Middle frontal gyrus (tissue), 1 donor: ENCODE measurements around the gene PDGFRB.

Experiments used
- DNase-seq: peaks from one replicate; pipeline ENCODE4 v3.0.0-alpha.2; 2015; ENCODE audit warnings: low spot score; ENCODE audit errors: extremely low spot score

PDGFRB gene

DNA sequence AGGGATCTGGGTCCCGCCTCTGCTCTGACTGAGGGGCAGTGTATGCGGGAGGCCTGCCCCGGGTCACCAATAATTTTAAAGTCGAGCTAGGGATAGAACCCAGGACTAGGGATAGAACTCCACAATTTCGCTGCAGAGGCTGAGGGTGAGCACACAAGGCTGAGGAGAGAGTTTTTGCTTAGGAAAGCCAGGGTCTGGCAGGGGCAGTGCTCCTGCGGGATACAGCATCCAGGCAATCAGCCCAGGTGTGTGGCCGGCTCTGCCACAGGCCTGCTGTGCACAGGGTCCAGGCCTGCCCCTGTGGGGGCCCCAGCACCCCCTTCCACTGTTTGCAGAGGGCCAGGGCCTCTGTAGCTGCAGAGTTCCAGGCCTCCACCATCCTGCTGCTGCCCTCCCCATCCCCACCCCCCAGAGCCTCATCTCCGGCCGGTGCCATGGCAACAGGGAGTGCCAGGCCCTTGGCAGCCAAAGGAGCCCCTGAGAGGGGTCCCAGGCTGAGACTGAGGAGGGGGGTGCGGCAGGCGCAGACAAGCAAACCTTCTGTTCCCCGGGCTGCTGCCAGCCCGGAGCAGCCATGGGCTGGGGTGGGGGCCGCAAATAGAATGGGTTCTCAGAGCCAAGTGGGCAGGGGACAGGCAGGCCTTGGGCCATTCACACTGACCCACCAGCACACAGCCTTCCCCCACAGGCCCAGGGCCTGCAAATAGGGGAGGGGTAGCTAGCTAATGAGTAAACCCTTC, 8.6 kb downstream of the PDGFRB start:
- DNase-seq, result no peak

DNA sequence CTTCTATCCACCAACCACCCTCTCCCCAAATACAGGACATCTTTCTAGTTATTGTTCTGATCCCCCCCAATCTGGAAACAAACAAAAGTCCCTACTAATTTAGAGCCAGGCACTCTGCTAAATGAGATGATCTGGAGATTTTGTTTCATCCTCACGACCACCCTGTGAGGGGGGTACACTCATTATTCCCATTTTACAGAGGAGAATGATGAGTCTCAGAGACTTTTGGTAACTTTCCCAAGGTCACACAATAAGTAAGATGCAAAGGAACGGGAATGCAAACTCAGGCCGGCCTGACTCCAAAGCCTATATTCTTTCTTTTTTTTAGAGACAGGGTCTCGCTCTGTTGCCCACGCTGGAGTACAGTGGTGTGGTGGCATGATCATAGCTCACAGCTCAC, 9.4 kb downstream of the PDGFRB start:
- DNase-seq, result no peak

DNA sequence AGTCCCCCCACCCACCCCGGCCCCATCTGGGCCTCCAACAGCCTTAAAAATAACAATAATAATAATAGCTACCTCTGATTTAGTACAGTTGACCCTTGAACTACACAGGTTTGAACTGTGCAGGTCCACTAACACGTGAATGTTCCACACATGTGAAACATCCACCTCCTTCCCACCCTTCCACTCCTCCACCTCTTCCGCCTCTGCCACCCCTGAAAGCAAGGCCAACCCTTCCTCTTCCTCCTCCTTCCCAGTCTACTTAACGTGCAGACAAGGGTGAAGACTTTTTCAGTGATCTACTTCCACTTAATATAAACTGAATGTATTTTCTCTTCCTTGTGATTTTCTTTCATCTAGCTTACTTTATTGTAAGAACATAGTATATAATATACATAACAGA, 10.8 kb downstream of the PDGFRB start:
- DNase-seq, result no peak

DNA sequence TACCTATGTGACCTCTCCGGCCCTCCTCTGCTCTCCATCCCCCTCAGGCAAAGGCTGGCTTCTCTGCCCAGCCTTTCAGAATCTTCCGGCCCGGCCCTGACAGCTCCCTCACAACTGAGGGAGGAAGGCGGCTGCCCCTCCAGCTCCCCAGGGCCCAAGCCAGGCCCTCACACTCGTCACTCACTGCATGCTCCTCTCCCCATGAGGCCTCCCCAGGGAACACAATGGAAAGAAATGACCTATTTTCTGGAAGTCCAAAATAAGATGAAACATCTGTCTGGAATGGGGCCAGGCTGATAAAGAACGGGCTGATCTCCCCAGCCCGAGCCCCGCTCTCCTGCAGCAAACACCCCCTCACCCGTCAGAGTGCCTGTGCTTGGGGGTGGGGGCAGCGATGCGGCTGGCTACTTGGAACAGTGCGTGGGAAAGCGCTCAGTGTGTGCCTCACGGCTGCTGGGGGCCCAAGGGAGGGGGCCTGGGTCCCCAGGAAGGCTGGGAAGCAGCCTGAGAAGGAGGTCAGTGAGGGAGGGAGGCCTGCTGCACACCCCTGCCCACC, 11.3 kb downstream of the PDGFRB start:
- DNase-seq, result no peak

DNA sequence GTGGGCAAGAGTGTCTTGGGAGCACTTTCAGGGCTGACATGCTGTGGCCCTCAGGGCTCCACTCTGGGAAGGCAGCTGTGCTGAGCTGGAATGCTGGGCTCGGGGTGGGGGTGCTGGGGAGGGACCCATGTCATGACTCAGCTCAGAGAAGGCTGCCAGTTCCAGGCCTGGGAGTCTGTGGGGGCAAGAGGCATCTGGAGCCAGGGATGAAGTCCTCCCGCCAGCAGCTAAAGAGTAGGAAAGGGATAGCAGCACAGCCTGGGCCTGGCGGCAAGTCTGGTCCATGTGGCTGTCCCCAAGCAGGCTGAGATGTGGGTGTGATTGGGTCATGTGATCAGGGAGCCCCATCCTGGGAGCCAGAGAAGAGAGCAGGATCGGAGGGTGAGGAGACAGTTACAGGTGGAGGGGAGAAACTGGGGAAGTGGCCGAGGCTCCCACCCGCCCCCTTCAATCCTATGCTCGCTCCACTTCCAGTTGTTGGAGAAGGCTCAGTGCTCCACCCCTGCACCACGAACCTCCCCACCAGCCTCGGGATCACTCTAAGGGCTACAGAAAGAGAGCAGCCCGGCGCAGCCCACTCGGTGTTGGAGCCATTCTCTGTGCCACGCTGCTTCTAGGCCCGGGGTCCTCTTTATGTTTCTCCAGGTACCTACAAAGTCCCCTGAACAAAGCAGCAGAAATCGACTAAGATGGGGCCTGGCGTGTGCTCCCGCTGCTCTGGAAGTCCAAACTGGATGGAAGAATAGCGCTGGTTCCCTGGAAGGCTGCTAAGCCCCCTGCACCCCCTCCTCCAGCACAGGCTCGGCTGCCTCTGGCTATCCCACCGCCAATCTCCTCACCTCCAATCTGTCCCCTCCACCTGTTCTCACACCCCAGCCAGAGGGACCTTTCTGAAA, 12.0 kb downstream of the PDGFRB start:
- no peak for DNase-seq

DNA sequence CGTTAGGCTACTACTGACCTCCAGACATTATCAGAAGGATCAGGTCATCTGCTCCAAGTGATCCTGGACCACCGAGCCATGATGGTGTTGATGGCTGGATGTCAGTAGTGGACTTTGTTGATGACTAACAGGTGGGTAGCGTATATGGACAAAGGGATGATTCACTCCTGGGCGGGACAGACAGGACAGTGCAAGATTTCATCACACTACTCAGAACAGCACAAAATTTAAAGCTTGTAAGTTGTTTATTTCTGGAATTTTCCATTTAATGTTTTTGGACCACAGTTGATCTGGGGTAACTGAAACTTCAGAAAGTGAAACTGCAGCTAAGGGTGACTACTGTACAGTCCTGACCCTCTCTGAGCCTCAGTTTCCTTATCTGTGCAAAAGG, 12.7 kb downstream of the PDGFRB start:
- DNase-seq, result no peak

DNA sequence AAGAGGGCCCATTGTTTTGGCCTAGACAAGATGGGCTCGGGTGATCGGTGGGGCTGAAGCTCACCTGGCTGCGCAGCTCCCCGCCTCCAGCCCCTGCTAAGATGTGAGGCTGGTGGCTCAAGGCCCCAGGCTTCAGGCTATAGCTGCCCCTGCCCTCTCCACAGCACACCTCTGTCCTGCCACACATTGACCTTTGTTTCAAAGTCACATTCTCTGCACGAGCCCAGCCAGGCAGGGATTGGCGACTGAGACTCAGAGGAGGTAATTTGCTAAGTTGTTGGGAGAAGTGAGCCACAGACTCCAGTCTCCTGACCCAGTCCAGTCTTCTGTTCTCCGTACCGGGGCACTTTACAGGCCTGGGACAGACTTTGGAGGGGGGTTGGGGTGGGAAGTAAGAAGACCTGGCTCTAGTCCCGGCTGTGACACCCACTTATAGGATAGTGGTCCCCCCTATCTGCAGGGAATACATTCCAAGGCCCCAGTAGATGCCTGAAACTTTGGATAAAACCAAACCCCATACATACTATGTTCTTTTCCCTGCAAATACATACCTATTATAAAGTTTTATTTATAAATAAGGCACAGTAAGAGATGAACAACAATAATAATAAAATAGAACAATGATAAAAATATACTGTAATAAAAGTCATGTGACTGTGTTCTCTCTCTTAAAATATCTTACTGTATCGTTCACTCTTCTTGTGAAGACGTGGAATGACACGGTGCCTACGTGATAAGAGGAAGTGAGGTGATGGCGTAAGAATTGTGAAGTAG, 13.3 kb downstream of the PDGFRB start:
- no peak for DNase-seq

DNA sequence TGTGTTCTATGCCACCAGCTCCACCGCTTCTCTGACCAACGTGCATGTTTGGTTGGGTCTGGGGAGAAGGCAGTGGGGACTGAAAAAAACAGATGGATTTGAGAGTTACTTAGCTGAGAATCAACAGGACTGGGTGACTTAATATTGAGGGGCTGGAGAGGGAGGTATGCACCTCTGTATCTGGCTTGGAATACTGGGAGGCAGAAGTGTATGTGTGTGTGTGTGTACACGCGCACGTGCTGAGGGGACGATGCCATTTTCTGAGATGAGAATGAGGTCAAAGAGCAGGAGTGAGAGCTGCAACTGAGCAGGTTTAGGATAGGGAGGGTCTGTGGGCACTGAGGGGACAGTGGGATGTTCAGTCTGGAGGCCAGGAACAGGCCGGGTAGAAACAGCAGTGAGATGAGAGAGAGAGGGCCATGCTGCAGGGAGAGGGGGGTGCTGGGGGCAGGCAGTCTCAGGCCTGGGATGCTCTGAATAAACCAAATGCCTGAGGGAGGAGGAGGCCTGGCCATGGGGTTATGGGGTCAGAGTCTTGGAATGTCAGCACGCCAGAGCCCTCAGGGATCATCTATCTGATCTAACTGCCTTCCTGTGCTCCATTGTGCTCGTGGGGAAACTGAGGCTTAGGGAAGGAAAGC, 14.0 kb downstream of the PDGFRB start:
- DNase-seq, result no peak

DNA sequence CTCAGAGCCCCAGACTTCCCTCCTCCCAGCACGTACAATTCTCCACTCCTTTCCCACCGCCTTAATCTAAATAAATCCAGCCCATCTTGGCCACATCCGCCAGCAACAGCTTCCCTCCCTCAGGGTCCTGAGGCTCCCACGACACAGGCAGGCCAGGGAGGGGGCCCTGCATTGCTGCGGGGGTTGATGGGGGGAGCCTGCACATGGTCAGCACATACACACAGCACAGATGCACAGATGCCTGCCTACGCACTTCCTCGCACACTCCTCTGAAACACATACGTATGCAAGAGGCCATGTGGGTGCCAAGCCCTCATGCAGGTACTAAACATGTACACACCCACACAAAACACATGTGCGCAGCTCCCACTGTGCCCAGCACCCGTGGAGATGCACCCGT, 14.8 kb downstream of the PDGFRB start:
- no peak for DNase-seq

DNA sequence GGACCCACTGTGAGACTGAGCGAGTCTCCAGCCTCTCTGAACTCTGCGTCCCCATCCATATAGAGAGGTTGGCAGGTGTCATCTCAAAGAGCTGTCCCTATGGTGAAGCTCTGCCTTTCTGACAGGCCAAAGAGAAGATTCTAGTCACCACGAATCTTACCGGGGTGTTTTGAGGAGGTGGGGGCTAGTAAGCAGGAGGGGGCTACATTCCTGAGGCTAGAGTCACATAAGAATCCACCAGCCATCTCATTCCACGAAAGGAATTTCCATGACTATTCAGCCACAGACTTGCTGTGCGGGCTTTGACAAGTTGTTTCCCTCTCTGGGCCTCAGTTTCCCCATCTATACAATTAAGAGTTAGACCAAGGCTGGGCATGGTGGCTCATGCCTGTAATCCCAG, 16.3 kb downstream of the PDGFRB start:
- DNase-seq, result no peak

DNA sequence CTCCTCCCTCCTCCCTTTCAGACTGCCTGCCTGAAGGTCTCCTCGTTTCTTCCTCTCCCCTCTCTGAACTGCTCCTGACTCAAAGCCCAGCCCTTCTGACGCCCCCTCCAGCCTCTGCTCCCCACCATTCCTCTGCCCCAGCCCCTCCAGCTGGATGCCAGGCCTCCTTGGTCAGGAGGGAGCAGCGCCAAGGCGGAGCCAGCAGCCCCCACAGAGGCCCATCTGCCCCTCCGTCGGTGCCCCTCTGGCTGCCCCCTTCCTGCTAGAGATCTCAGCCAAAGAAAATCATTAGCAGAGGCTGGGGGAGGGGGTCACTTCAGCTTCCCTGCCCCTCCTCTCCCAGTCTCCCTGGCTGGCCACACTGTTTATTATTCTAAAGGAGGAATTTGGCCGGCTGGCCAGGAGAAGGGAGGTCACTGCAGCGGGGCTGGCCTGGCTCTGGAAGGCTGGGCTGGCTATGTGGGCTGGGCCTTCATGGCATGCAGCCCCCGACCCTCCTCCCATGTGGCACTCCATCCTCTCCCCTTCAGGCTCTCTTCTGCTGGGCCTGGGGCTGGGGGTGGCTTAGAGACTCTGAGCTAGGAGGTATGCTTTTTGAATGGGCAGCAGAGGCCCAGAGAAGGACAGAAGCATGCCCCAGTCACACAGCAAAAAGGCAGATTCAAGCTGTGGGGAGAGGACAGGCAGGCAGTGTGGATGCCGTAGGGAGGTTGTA, 16.9 kb downstream of the PDGFRB start:
- peak; percentile 9 for DNase-seq

DNA sequence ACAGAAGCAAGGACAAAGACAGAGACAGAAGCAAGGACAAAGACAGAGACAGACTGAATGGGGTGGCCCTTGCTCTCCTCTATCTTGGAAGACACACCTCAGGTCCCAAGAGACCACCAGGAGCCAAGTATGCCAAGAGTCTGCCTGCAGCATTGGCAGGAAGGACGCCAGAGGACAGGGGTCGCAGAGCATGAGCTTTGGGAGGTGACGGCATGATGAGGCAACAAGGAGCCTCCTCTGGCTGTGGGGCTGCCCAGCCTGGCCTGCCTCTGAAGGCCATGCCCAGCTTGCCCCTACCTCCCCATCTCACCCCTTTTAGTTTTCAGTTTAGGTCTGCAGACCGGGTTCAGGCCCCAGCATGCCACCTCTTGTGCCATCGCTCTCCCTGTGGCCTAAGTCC, 17.6 kb downstream of the PDGFRB start:
- DNase-seq, result no peak

DNA sequence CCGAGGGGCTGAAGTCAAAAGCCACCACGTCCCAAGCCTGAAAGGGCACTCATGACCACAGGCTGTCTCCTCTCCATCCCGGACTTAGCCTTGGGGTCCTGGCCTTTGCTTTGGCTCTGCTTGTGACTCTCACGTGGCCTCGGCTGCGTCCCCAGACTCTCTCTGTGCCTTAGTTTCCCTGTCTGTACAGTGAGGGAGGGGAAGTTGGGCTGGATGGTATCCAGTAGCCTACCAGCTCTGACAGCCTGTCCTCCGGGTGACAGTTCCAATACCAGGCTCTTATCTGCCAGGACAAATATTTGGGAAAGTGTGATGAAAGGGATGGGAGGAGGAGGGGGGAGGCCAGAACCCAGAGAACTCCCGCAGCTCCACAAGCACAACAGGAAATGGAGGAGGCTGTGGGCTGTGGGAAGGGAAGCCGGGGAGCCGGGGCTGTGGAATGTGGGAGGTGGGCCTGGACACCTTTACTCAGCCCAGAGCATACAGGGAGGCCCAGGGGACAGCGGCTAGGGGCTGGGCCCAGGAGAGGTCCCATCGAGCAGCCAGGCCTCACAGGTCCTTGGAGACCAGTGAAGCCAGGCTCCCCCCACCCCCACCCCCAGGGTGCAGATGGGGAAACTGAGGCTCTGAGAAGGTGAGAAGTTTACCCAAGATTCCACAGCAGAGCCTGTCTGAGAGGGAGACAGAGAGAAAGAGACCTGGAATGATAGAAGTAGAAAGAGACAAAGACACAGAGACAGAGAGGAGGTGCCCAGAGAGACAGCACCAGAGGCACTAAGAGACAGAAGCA, 18.3 kb downstream of the PDGFRB start:
- no peak for DNase-seq

DNA sequence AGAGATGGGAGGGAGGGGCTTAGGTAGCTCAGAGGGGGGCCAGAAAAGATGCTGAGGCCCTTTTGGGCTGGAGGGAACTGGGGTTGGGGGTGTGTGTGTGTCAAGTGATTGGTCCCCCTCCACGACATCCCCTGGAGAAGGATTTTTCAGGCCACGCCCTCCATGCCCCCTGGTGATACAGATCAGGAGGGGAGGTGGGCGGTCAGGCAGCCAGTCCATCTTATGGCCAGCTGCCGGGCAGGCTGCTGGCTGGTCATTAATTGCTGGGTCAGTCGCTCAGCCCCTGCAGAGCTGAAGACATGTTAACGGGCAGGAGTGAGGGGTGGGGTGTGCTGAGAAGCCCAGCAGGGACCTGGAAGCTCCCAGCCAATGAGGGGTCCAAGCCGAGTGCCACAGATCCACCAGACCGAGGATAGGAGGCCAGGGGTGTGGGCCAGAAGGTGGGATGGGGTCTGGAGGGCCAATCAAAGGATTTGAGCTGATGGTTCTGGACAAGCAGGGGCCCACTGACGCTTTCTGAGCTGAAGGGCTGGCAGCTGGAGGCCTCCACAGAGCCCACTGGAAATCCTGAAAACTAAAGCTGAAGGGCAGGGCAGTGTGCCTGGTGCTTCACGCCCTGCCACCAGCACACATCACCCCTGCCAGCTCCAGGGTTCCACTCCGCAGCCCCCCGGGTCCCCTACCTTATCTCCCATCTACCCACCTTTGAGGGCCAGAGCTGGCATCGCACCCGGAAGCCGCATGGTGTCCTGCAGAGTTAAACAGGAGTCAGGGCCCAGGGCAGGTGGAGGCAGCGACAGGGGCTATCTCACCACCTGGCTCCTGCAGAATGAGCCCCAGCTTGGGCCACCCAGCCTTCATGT, 19.1 kb downstream of the PDGFRB start:
- DNase-seq, result no peak

DNA sequence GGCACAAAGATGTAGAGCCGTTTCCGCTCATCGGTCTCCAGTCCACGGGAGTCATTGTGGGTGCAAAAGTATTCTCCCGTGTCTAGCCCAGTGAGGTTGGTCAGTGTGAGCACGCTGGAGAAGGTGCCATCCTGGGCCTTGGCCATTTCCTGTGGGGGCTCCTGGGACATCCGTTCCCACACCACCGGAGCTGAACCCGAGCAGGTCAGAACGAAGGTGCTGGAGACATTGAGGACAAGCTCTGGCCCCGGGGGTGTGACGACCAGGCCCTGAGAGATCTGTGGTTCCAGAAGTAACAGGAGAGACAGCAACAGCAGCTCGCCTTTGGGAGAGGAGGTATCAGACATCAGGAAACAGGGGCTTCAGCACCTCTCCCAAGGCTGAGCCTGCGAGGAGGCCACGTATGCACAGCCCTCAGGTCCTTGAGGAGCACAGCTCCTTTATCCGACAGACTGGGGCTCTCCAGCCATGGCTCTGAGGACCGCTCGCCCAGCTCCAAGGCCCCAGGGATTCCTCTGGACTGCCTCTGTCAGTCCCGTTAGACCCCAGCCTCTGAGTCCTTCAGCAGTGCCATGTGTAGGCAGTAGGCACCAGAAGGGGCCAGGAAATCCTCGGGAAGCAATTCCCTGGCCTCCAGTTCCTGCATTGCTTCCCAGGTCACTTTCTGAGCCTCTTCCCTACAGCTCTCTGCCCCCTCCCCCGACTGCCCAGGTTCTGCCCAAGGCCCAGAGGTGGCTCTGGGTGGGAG, 19.9 kb downstream of the PDGFRB start:
- no peak for DNase-seq

DNA sequence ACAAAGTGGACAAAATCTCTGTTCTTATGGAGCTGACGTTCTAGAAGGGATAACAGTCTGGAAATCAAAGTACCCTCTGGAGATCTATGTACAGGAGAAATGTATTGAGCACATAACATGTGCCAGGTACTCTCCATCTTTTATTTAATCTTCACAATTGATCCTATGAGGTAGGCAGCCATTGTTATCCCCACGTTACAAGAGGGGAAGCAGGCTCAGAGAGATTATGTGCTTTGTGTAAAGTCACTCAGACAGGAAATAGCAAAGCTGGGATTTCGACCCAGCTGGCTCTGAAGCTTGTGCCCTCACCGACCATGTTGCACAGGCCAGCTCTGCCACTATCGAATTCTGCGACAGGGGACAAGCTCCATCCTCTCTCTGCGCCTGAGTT, 21.5 kb downstream of the PDGFRB start:
- no peak for DNase-seq

DNA sequence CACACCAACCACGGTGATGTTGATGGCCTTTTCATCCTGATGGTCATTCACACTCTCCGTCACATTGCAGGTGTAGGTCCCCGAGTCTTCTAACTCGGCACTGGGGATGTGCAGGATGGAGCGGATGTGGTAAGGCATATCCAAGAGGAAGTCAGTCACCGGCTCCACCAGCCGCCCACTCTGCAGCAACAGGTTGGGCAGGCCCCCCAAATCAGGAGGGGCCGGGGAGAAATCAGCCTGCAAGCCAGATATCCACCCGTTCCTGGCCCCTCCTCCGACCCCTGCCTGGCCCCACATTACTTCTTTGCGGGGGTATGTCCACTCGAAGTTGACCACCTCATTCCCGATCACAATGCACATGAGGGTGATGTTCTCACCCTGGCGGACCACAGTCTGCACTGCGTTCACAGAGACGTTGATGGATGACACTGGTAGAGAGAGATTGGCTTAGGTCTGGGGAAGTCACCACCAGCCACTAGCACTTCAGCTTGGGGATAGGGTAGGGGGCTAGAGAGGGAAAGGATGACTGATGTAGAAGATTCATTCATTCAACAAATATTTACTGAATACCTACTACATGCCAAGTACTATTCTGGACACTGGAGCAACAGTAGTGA, 22.0 kb downstream of the PDGFRB start:
- DNase-seq, result no peak

DNA sequence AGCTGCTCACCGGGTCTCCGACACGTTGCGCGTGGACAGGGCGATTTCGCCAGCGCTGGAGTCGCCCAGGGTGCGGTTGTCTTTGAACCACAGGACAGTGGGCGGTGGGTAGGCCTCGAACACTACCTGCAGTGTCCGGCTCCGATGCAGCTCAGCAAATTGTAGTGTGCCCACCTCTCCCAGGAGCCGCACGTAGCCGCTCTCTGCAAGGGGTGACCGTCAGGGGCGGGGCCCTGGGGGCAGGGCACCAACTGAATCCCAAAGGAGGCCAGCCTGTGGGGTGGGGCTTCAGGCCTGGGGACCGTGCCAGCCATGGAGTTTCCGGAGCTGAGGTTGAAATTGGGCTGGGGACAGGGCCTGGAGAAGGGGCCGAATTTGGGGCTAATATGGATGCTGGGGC, 22.9 kb downstream of the PDGFRB start:
- DNase-seq, result no peak
